H1 (cell line): Measurements from ENCODE around the gene GRM7.

ENCODE experiments used
- ASH2L ChIP-seq: fragments of 200-600, 300-600 bp; sonication (generic); IDR thresholded peaks from one replicate; pipeline ENCODE4 v1.7.1; 2017; ENCODE audit warnings: low read length
- ATF2 ChIP-seq: IDR thresholded peaks from 2 replicates; pipeline ENCODE4 v1.6.1; 2012; ENCODE audit warnings: low read length, inconsistent platforms
- BCL11A ChIP-seq, 2 experiments: IDR thresholded peaks; one replicate each; pipeline ENCODE4 v1.6.1; 2011; ENCODE audit warnings: low read depth in 2 of 2, low read length in 2 of 2, mild to moderate bottlenecking in 2 of 2
- CTCF ChIP-seq, 3 experiments: IDR thresholded peaks; 1 replicate in 2 of 3; 2 replicates in 1 of 3; pipeline versions ENCODE4 v1.5.1 to v1.6.1; 2011; ENCODE audit warnings: low read length in 3 of 3, mild to moderate bottlenecking in 3 of 3, inconsistent platforms in 2 of 3, low read depth in 1 of 3, moderate library complexity in 1 of 3; ENCODE audit not compliant: insufficient read depth in 1 of 3; ENCODE audit errors: control extremely low read depth in 1 of 3
- JUN ChIP-seq: IDR thresholded peaks from 2 replicates; pipeline ENCODE4 v1.6.1; 2011; ENCODE audit warnings: low read depth, mild to moderate bottlenecking, improper control_type of control experiment, low read length
- KDM4A ChIP-seq: IDR thresholded peaks from one replicate; pipeline ENCODE4 v1.7.1; 2012; ENCODE audit warnings: low read depth, mild to moderate bottlenecking, moderate library complexity, low read length, inconsistent platforms; ENCODE audit not compliant: severe bottlenecking
- POLR2A ChIP-seq, 2 experiments: IDR thresholded peaks; 1 replicate in 1 of 2; 2 replicates in 1 of 2; pipeline ENCODE4 v1.6.1; 2011; ENCODE audit warnings: low read depth in 2 of 2, low read length in 2 of 2, mild to moderate bottlenecking in 2 of 2; ENCODE audit errors: control extremely low read depth in 1 of 2
- POLR2AphosphoS5 ChIP-seq: IDR thresholded peaks from 2 replicates; pipeline ENCODE4 v1.6.1; 2011; ENCODE audit warnings: low read depth, low read length
- RAD21 ChIP-seq, 2 experiments: IDR thresholded peaks in 1 of 2; conservative IDR thresholded peaks in 1 of 2; 2 replicates each; pipeline ENCODE4 v1.6.1; 2011; ENCODE audit warnings: low read depth in 2 of 2, low read length in 2 of 2, improper control_type of control experiment in 1 of 2, inconsistent platforms in 1 of 2, mild to moderate bottlenecking in 1 of 2, moderate library complexity in 1 of 2
- SP2 ChIP-seq: IDR thresholded peaks from 2 replicates; pipeline ENCODE4 v1.6.1; 2012; ENCODE audit warnings: mild to moderate bottlenecking, low read length, inconsistent platforms
- TBP ChIP-seq: IDR thresholded peaks from 2 replicates; pipeline ENCODE4 v1.6.1; 2011; ENCODE audit warnings: low read depth, low read length, improper control_type of control experiment
- USF2 ChIP-seq: IDR thresholded peaks from 2 replicates; pipeline ENCODE4 v1.6.1; 2011; ENCODE audit warnings: low read length, improper control_type of control experiment
- YY1 ChIP-seq: IDR thresholded peaks from 2 replicates; pipeline ENCODE4 v1.6.1; 2011; ENCODE audit warnings: low read depth, mild to moderate bottlenecking, low read length

GRCh38 chr3:6862880-6863195, 1.9 kb downstream of the GRM7 start:
- TF ChIP-seq USF2 (no peak), KDM4A (no peak), JUN (no peak), ASH2L (no peak), YY1 (no peak), SP2 (no peak), TBP (0 out of 2 replicates have a peak, but pooled peaks have one; percentile 29), BCL11A (IDR thresholded peaks at IDR 0.05; ENCODE audit: low read depth in 2 of 2, low read length in 2 of 2) (no peak), POLR2AphosphoS5 (no peak), RAD21 (IDR thresholded peaks at IDR 0.05 in 1 of 2, conservative IDR thresholded peaks at IDR 0.05 in 1 of 2; ENCODE audit: low read depth in 2 of 2, low read length in 2 of 2) (no peak), CTCF (IDR thresholded peaks at IDR 0.05; ENCODE audit: control extremely low read depth in 1 of 3, insufficient read depth in 1 of 3, low read depth in 1 of 3, low read length in 3 of 3) (no peak), ATF2 (no peak), POLR2A (IDR thresholded peaks at IDR 0.05; ENCODE audit: control extremely low read depth in 1 of 2, low read depth in 2 of 2, low read length in 2 of 2) (no peak)
